Activated naive CD8-positive, alpha-beta T cell treated with anti-CD3 and anti-CD28 coated beads, Interleukin-2, amount 50 U/mL, for 24 hours (primary cell): ENCODE measurements around the gene PEPD.
A peak's percentile ranks its signal among the peaks of the same experiment; 100 is the strongest.
"Not testable (repeated sequence)": the region's sequence is repeated elsewhere in the genome, so short reads cannot be mapped to it uniquely, and the experiment has no call there.

ENCODE experiments used
- ATAC-seq: fragments of 150-1000 bp; cut with Tn5 transposase; one replicate; pipeline ENCODE4 v1.10.0; 2021
- DNase-seq: peaks from one replicate; pipeline ENCODE4 v3.0.0; 2021
- H3K27ac Mint-ChIP-seq: one replicate; pipeline ENCODE4 v1.8.0; 2021; ENCODE audit warnings: mild to moderate bottlenecking, mixed read lengths
- H3K27me3 Mint-ChIP-seq: one replicate; pipeline ENCODE4 v1.8.0; 2021; ENCODE audit warnings: mixed read lengths
- H3K36me3 Mint-ChIP-seq: one replicate; pipeline ENCODE4 v1.8.0; 2021; ENCODE audit warnings: low read depth, mixed read lengths
- H3K4me1 Mint-ChIP-seq: one replicate; pipeline ENCODE4 v1.8.0; 2021; ENCODE audit warnings: mixed read lengths
- H3K4me3 Mint-ChIP-seq: one replicate; pipeline ENCODE4 v1.8.0; 2021; ENCODE audit warnings: mild to moderate bottlenecking, moderate library complexity, mixed read lengths
- H3K9me3 Mint-ChIP-seq: one replicate; pipeline ENCODE4 v1.8.0; 2021; ENCODE audit warnings: mixed read lengths

The PEPD gene

GRCh38 chr19:33490041-33490451 lies 31.5 kb downstream of the PEPD start:
- no peaks in the 10 kb centered on the region for H3K9me3 Mint-ChIP-seq
- DNase-seq (no peak), ATAC-seq (no peak)
- H3K4me3 Mint-ChIP-seq = no peak overlapping the region
- no peaks in the 10 kb centered on the region for H3K4me1 Mint-ChIP-seq
- peaks cover 5% of the 10 kb centered on the region for H3K36me3 Mint-ChIP-seq
- H3K27me3 Mint-ChIP-seq = no peaks in the 10 kb centered on the region
- no peak overlapping the region for H3K27ac Mint-ChIP-seq

- DNase-seq = no peak
- ATAC-seq = peak; percentile 18
- no peak overlapping the region for H3K27ac Mint-ChIP-seq
- no peak overlapping the region for H3K4me3 Mint-ChIP-seq
- H3K9me3 Mint-ChIP-seq = no peaks in the 10 kb centered on the region
- H3K36me3 Mint-ChIP-seq = peaks cover 11% of the 10 kb centered on the region
- no peaks in the 10 kb centered on the region for H3K4me1 Mint-ChIP-seq
- no peaks in the 10 kb centered on the region for H3K27me3 Mint-ChIP-seq
Measured at GRCh38 chr19:33488826-33489225, 32.8 kb downstream of the PEPD start.

GRCh38 chr19:33487901-33488800 lies 33.4 kb downstream of the PEPD start:
- H3K36me3 Mint-ChIP-seq = peaks cover 14% of the 10 kb centered on the region
- DNase-seq = no peak
- H3K27me3 Mint-ChIP-seq = no peaks in the 10 kb centered on the region
- H3K4me1 Mint-ChIP-seq = no peaks in the 10 kb centered on the region
- no peak for ATAC-seq
- no peak overlapping the region for H3K27ac Mint-ChIP-seq
- no peak overlapping the region for H3K4me3 Mint-ChIP-seq
- peaks cover 2% of the 10 kb centered on the region for H3K9me3 Mint-ChIP-seq

- no peak overlapping the region for H3K27ac Mint-ChIP-seq
- H3K9me3 Mint-ChIP-seq = peaks cover 9% of the 10 kb centered on the region
- DNase-seq (no peak), ATAC-seq (no peak)
- no peak overlapping the region for H3K4me3 Mint-ChIP-seq
- H3K36me3 Mint-ChIP-seq = peaks cover 19% of the 10 kb centered on the region
- no peaks in the 10 kb centered on the region for H3K4me1 Mint-ChIP-seq
- H3K27me3 Mint-ChIP-seq = no peaks in the 10 kb centered on the region
Measured at GRCh38 chr19:33486936-33487811, 34.4 kb downstream of the PEPD start.

- ATAC-seq = no peak
- Mint-ChIP-seq H3K4me1 (no peaks in the 10 kb centered on the region), H3K36me3 (peaks cover 20% of the 10 kb centered on the region)
Measured at GRCh38 chr19:33486407-33486806, 35.2 kb downstream of the PEPD start.

GRCh38 chr19:33484226-33484774 lies 37.3 kb downstream of the PEPD start:
- H3K4me1 Mint-ChIP-seq = no peaks in the 10 kb centered on the region
- peaks cover 16% of the 10 kb centered on the region for H3K9me3 Mint-ChIP-seq
- H3K27me3 Mint-ChIP-seq = no peaks in the 10 kb centered on the region
- H3K27ac Mint-ChIP-seq = no peak overlapping the region
- no peak for ATAC-seq
- DNase-seq = no peak
- H3K36me3 Mint-ChIP-seq = peaks cover 35% of the 10 kb centered on the region
- H3K4me3 Mint-ChIP-seq = no peak overlapping the region

More at GRCh38 chr19:33486407-33486806, 35.2 kb downstream of the PEPD start:
- Mint-ChIP-seq H3K9me3 (peaks cover 9% of the 10 kb centered on the region), H3K27ac (no peak overlapping the region), H3K27me3 (no peaks in the 10 kb centered on the region), H3K4me3 (no peak overlapping the region)
- DNase-seq = no peak

GRCh38 chr19:33482476-33482875 lies 39.1 kb downstream of the PEPD start:
- DNase-seq (no peak), ATAC-seq (no peak)
- Mint-ChIP-seq H3K27ac (no peak overlapping the region), H3K27me3 (no peaks in the 10 kb centered on the region), H3K4me1 (no peaks in the 10 kb centered on the region), H3K4me3 (no peak overlapping the region), H3K9me3 (peaks cover 16% of the 10 kb centered on the region), H3K36me3 (peaks cover 48% of the 10 kb centered on the region)

GRCh38 chr19:33481863-33482262 lies 39.7 kb downstream of the PEPD start:
- Mint-ChIP-seq H3K4me1 (no peaks in the 10 kb centered on the region), H3K27me3 (no peaks in the 10 kb centered on the region), H3K4me3 (no peak overlapping the region), H3K9me3 (peaks cover 16% of the 10 kb centered on the region), H3K36me3 (peaks cover 51% of the 10 kb centered on the region), H3K27ac (no peak overlapping the region)
- DNase-seq (no peak), ATAC-seq (no peak)

- H3K27ac Mint-ChIP-seq, DNase-seq, H3K4me1 Mint-ChIP-seq, H3K27me3 Mint-ChIP-seq, H3K4me3 Mint-ChIP-seq, ATAC-seq: not testable (repeated sequence)
- H3K9me3 Mint-ChIP-seq = peaks cover 16% of the 10 kb centered on the region
- peaks cover 44% of the 10 kb centered on the region for H3K36me3 Mint-ChIP-seq
Measured at GRCh38 chr19:33479570-33479969, 42.0 kb downstream of the PEPD start.

GRCh38 chr19:33477781-33478180 lies 43.8 kb downstream of the PEPD start:
- no peak overlapping the region for H3K4me3 Mint-ChIP-seq
- ATAC-seq (no peak), DNase-seq (no peak)
- no peaks in the 10 kb centered on the region for H3K27me3 Mint-ChIP-seq
- peaks cover 10% of the 10 kb centered on the region for H3K9me3 Mint-ChIP-seq
- no peaks in the 10 kb centered on the region for H3K4me1 Mint-ChIP-seq
- H3K36me3 Mint-ChIP-seq = peaks cover 37% of the 10 kb centered on the region
- no peak overlapping the region for H3K27ac Mint-ChIP-seq

GRCh38 chr19:33476151-33476707 lies 45.4 kb downstream of the PEPD start:
- Mint-ChIP-seq H3K4me3 (no peak overlapping the region), H3K27ac (no peak overlapping the region), H3K27me3 (no peaks in the 10 kb centered on the region), H3K9me3 (peaks cover 7% of the 10 kb centered on the region), H3K4me1 (no peaks in the 10 kb centered on the region), H3K36me3 (peaks cover 32% of the 10 kb centered on the region)
- DNase-seq (no peak), ATAC-seq (no peak)

- Mint-ChIP-seq H3K4me1 (no peaks in the 10 kb centered on the region), H3K27ac (no peak overlapping the region), H3K36me3 (peaks cover 16% of the 10 kb centered on the region), H3K9me3 (no peaks in the 10 kb centered on the region), H3K27me3 (no peaks in the 10 kb centered on the region), H3K4me3 (no peak overlapping the region)
- ATAC-seq (no peak), DNase-seq (no peak)
Measured at GRCh38 chr19:33473653-33474305, 47.8 kb downstream of the PEPD start.

- ATAC-seq (no peak), DNase-seq (no peak)
- H3K4me1 Mint-ChIP-seq = no peaks in the 10 kb centered on the region
- no peak overlapping the region for H3K4me3 Mint-ChIP-seq
- peaks cover 10% of the 10 kb centered on the region for H3K36me3 Mint-ChIP-seq
- H3K27ac Mint-ChIP-seq = no peak overlapping the region
- no peaks in the 10 kb centered on the region for H3K27me3 Mint-ChIP-seq
- H3K9me3 Mint-ChIP-seq = no peaks in the 10 kb centered on the region
Measured at GRCh38 chr19:33472691-33473652, 48.6 kb downstream of the PEPD start.
